Measurements from ENCODE around the gene SPDL1. TPM values are rescaled to one million over a fixed set of nuclear protein-coding genes. Genes with fewer than 3 reads are reported as not detected.

SPDL1 gene
- 10 to 100 TPM in 2 of 4 donors, 1 to 10 TPM in 2; 2.2 to 15.1 (median 9.7) TPM for polyA plus RNA-seq
- long read RNA-seq, donor 1, partial matches to known transcripts = 0 of 2 reads
- long read RNA-seq, donor 1, other reads (novel, unspliced or antisense) = 0 of 2 reads
- long read RNA-seq, donor 2 = 0 reads
- long read RNA-seq, donor 3, partial matches to known transcripts = 0 of 1 reads
- long read RNA-seq, donor 3, other reads (novel, unspliced or antisense) = 0 of 1 reads
- long read RNA-seq, donor 4 = 0 reads
- long read RNA-seq, donor 5, partial matches to known transcripts = 0 of 1 reads
- long read RNA-seq, donor 5, other reads (novel, unspliced or antisense) = 0 of 1 reads
- long read RNA-seq, donor 6 = 0 reads
- long read RNA-seq, donor 7, partial matches to known transcripts = 0 of 2 reads
- long read RNA-seq, donor 7, other reads (novel, unspliced or antisense) = 0 of 2 reads
- long read RNA-seq, donor 8 = 0 reads
- long read RNA-seq, donor 9, partial matches to known transcripts = 0 of 1 reads
- long read RNA-seq, donor 9, other reads (novel, unspliced or antisense) = 0 of 1 reads
- long read RNA-seq, donor 10 = 0 reads

GRCh38 chr5:169583424-169584220, at the start of gene SPDL1:
Gene SPDL1, plus strand, starts transcription at chr5:169583773. Its CDS starts 4,644 bp downstream, at chr5:169588417.
- Histone ChIP-seq H3K36me3 (ENCODE audit: control insufficient read depth in 3 of 3, insufficient read depth in 2 of 3, low read depth in 1 of 3, low read length in 3 of 3) (no peaks in the 10 kb centered on the region), H3K4me1 (ENCODE audit: control insufficient read depth in 3 of 3, insufficient read depth in 2 of 3, low read depth in 1 of 3, low read length in 2 of 3) (peaks cover 0 to 4% (median 0%) of the 10 kb centered on the region in 3 donors), H3K9me3 (ENCODE audit: control insufficient read depth in 2 of 2, insufficient read depth in 1 of 2, low read depth in 1 of 2, low read length in 1 of 2) (no peaks in the 10 kb centered on the region), H3K4me3 (ENCODE audit: low read depth in 1 of 3, low read length in 3 of 3) (peak within 1 kb of the TSS; percentile 78 to 88 (median 84)), H3K27me3 (ENCODE audit: control insufficient read depth in 3 of 3, insufficient read depth in 3 of 3, low read length in 3 of 3) (no peaks in the 10 kb centered on the region), H3K27ac (ENCODE audit: low read depth in 1 of 3, low read length in 2 of 3) (peak within 1 kb of the TSS; percentile 63 to 89 (median 68))
- DNase-seq = peak; percentile 97
- FAIRE-seq = no peak
- WGBS, 3 donors = 0% methylated on average over 53 of the region's 53 CpGs

- H3K27ac ChIP-seq (ENCODE audit: low read depth in 1 of 3, low read length in 2 of 3) = no peak overlapping the region
- no peak for DNase-seq
- FAIRE-seq = no peak
Measured at GRCh38 chr5:169534311-169534880, 49.2 kb upstream of the SPDL1 start.

GRCh38 chr5:169534939-169535338, 48.6 kb upstream of the SPDL1 start:
- no peak overlapping the region for H3K27ac ChIP-seq (ENCODE audit: low read depth in 1 of 3, low read length in 2 of 3)
- peaks cover 0 to 5% (median 0%) of the 10 kb centered on the region in 3 donors for H3K4me1 ChIP-seq (ENCODE audit: control insufficient read depth in 3 of 3, insufficient read depth in 2 of 3, low read depth in 1 of 3, low read length in 2 of 3)
- H3K36me3 ChIP-seq (ENCODE audit: control insufficient read depth in 3 of 3, insufficient read depth in 2 of 3, low read depth in 1 of 3, low read length in 3 of 3) = no peaks in the 10 kb centered on the region
- DNase-seq (no peak), FAIRE-seq (no peak)
- no peaks in the 10 kb centered on the region for H3K27me3 ChIP-seq (ENCODE audit: control insufficient read depth in 3 of 3, insufficient read depth in 3 of 3, low read length in 3 of 3)
- H3K9me3 ChIP-seq (ENCODE audit: control insufficient read depth in 2 of 2, insufficient read depth in 1 of 2, low read depth in 1 of 2, low read length in 1 of 2) = no peaks in the 10 kb centered on the region
- H3K4me3 ChIP-seq (ENCODE audit: low read depth in 1 of 3, low read length in 3 of 3) = no peak overlapping the region

More at GRCh38 chr5:169534311-169534880, 49.2 kb upstream of the SPDL1 start:
- H3K27me3 ChIP-seq (ENCODE audit: control insufficient read depth in 3 of 3, insufficient read depth in 3 of 3, low read length in 3 of 3) = no peaks in the 10 kb centered on the region
- H3K9me3 ChIP-seq (ENCODE audit: control insufficient read depth in 2 of 2, insufficient read depth in 1 of 2, low read depth in 1 of 2, low read length in 1 of 2) = no peaks in the 10 kb centered on the region
- no peak overlapping the region for H3K4me3 ChIP-seq (ENCODE audit: low read depth in 1 of 3, low read length in 3 of 3)
- H3K4me1 ChIP-seq (ENCODE audit: control insufficient read depth in 3 of 3, insufficient read depth in 2 of 3, low read depth in 1 of 3, low read length in 2 of 3) = peaks cover 0 to 5% (median 0%) of the 10 kb centered on the region in 3 donors
- WGBS, 3 donors = 60 to 89% (median 79%) methylated on average over 2 of the region's 2 CpGs
- no peaks in the 10 kb centered on the region for H3K36me3 ChIP-seq (ENCODE audit: control insufficient read depth in 3 of 3, insufficient read depth in 2 of 3, low read depth in 1 of 3, low read length in 3 of 3)

- FAIRE-seq (no peak), DNase-seq (peak; percentile 60 to 83)
- Histone ChIP-seq H3K27me3 (ENCODE audit: control insufficient read depth in 3 of 3, insufficient read depth in 3 of 3, low read length in 3 of 3) (no peaks in the 10 kb centered on the region), H3K27ac (ENCODE audit: low read depth in 1 of 3, low read length in 2 of 3) (no peak overlapping the region), H3K4me1 (ENCODE audit: control insufficient read depth in 3 of 3, insufficient read depth in 2 of 3, low read depth in 1 of 3, low read length in 2 of 3) (peaks cover 0 to 5% (median 0%) of the 10 kb centered on the region in 3 donors), H3K4me3 (ENCODE audit: low read depth in 1 of 3, low read length in 3 of 3) (no peak overlapping the region), H3K36me3 (ENCODE audit: control insufficient read depth in 3 of 3, insufficient read depth in 2 of 3, low read depth in 1 of 3, low read length in 3 of 3) (no peaks in the 10 kb centered on the region), H3K9me3 (ENCODE audit: control insufficient read depth in 2 of 2, insufficient read depth in 1 of 2, low read depth in 1 of 2, low read length in 1 of 2) (peaks cover 0 to 3% of the 10 kb centered on the region in 2 donors)
- 10 to 39% (median 28%) methylated on average over 1 of the region's 1 CpG for WGBS, 3 donors
Measured at GRCh38 chr5:169538944-169539343, 44.6 kb upstream of the SPDL1 start.

GRCh38 chr5:169542811-169543210, 40.8 kb upstream of the SPDL1 start:
- Histone ChIP-seq H3K36me3 (ENCODE audit: control insufficient read depth in 3 of 3, insufficient read depth in 2 of 3, low read depth in 1 of 3, low read length in 3 of 3) (no peaks in the 10 kb centered on the region), H3K4me1 (ENCODE audit: control insufficient read depth in 3 of 3, insufficient read depth in 2 of 3, low read depth in 1 of 3, low read length in 2 of 3) (peaks cover 0 to 5% (median 0%) of the 10 kb centered on the region in 3 donors), H3K27ac (ENCODE audit: low read depth in 1 of 3, low read length in 2 of 3) (no peak overlapping the region), H3K4me3 (ENCODE audit: low read depth in 1 of 3, low read length in 3 of 3) (no peak overlapping the region), H3K27me3 (ENCODE audit: control insufficient read depth in 3 of 3, insufficient read depth in 3 of 3, low read length in 3 of 3) (no peaks in the 10 kb centered on the region), H3K9me3 (ENCODE audit: control insufficient read depth in 2 of 2, insufficient read depth in 1 of 2, low read depth in 1 of 2, low read length in 1 of 2) (peaks cover 0 to 3% of the 10 kb centered on the region in 2 donors)
- WGBS, 3 donors = 76 to 85% (median 79%) methylated on average over 2 of the region's 2 CpGs
- DNase-seq = no peak
- FAIRE-seq = no peak

- DNase-seq (no peak), FAIRE-seq (no peak)
- Histone ChIP-seq H3K36me3 (ENCODE audit: control insufficient read depth in 3 of 3, insufficient read depth in 2 of 3, low read depth in 1 of 3, low read length in 3 of 3) (no peaks in the 10 kb centered on the region), H3K27me3 (ENCODE audit: control insufficient read depth in 3 of 3, insufficient read depth in 3 of 3, low read length in 3 of 3) (no peaks in the 10 kb centered on the region), H3K4me1 (ENCODE audit: control insufficient read depth in 3 of 3, insufficient read depth in 2 of 3, low read depth in 1 of 3, low read length in 2 of 3) (no peaks in the 10 kb centered on the region), H3K27ac (ENCODE audit: low read depth in 1 of 3, low read length in 2 of 3) (no peak overlapping the region), H3K4me3 (ENCODE audit: low read depth in 1 of 3, low read length in 3 of 3) (no peak overlapping the region), H3K9me3 (ENCODE audit: control insufficient read depth in 2 of 2, insufficient read depth in 1 of 2, low read depth in 1 of 2, low read length in 1 of 2) (peaks cover 0 to 3% of the 10 kb centered on the region in 2 donors)
- WGBS, 3 donors = 59 to 79% (median 62%) methylated on average over 2 of the region's 2 CpGs
Measured at GRCh38 chr5:169544264-169544950, 39.2 kb upstream of the SPDL1 start.

- 77 to 84% (median 82%) methylated on average over 1 of the region's 1 CpG for WGBS, 3 donors
- Histone ChIP-seq H3K27me3 (ENCODE audit: control insufficient read depth in 3 of 3, insufficient read depth in 3 of 3, low read length in 3 of 3) (no peaks in the 10 kb centered on the region), H3K36me3 (ENCODE audit: control insufficient read depth in 3 of 3, insufficient read depth in 2 of 3, low read depth in 1 of 3, low read length in 3 of 3) (no peaks in the 10 kb centered on the region), H3K27ac (ENCODE audit: low read depth in 1 of 3, low read length in 2 of 3) (no peak overlapping the region), H3K4me1 (ENCODE audit: control insufficient read depth in 3 of 3, insufficient read depth in 2 of 3, low read depth in 1 of 3, low read length in 2 of 3) (no peaks in the 10 kb centered on the region), H3K9me3 (ENCODE audit: control insufficient read depth in 2 of 2, insufficient read depth in 1 of 2, low read depth in 1 of 2, low read length in 1 of 2) (peaks cover 0 to 3% of the 10 kb centered on the region in 2 donors), H3K4me3 (ENCODE audit: low read depth in 1 of 3, low read length in 3 of 3) (no peak overlapping the region)
- FAIRE-seq = no peak
- no peak for DNase-seq
Measured at GRCh38 chr5:169545762-169546161, 37.8 kb upstream of the SPDL1 start.
